GM12801 (cell line): ENCODE measurements around the gene CYBRD1.

Source experiments
- TF ChIP-seq, protein P1 (sequence below): IDR thresholded peaks from one replicate; pipeline ENCODE4 v1.5.1; 2011; ENCODE audit warnings: control low read depth; ENCODE audit not compliant: insufficient read length; ENCODE audit errors: extremely low read depth

The CYBRD1 gene, protein sequence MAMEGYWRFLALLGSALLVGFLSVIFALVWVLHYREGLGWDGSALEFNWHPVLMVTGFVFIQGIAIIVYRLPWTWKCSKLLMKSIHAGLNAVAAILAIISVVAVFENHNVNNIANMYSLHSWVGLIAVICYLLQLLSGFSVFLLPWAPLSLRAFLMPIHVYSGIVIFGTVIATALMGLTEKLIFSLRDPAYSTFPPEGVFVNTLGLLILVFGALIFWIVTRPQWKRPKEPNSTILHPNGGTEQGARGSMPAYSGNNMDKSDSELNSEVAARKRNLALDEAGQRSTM

DNA sequence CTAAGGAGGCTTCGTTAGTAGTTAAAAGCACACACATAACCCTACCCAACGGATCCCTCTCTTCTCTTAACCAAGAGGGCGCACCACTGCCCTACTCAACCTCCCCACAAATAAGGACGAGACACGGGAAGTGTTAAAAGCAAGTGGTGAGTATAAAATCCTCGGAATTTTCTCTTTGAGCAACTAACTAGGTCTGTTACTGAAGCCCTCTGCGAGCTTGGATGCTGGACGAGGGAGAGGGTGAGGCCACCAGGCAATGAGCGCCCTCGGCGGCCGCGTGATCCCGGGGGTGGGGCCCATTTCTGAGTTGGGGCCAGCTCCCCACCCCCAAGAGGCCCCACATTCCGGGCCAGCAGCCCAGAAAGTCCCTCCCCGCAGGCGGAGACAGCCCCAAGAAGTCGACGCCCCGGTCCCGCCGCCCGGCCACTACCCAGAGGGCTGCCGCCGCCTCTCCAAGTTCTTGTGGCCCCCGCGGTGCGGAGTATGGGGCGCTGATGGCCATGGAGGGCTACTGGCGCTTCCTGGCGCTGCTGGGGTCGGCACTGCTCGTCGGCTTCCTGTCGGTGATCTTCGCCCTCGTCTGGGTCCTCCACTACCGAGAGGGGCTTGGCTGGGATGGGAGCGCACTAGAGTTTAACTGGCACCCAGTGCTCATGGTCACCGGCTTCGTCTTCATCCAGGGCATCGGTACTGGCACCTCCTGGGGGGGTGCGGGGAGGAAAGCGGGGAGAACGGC lies at the start of gene CYBRD1:
TSS of gene CYBRD1 (plus strand) at position 423 of the 736 bp plus-strand sequence. CDS start at position 495, 72 bp downstream.
- TF ChIP-seq, protein P1, sequence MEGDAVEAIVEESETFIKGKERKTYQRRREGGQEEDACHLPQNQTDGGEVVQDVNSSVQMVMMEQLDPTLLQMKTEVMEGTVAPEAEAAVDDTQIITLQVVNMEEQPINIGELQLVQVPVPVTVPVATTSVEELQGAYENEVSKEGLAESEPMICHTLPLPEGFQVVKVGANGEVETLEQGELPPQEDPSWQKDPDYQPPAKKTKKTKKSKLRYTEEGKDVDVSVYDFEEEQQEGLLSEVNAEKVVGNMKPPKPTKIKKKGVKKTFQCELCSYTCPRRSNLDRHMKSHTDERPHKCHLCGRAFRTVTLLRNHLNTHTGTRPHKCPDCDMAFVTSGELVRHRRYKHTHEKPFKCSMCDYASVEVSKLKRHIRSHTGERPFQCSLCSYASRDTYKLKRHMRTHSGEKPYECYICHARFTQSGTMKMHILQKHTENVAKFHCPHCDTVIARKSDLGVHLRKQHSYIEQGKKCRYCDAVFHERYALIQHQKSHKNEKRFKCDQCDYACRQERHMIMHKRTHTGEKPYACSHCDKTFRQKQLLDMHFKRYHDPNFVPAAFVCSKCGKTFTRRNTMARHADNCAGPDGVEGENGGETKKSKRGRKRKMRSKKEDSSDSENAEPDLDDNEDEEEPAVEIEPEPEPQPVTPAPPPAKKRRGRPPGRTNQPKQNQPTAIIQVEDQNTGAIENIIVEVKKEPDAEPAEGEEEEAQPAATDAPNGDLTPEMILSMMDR, result no peak

DNA sequence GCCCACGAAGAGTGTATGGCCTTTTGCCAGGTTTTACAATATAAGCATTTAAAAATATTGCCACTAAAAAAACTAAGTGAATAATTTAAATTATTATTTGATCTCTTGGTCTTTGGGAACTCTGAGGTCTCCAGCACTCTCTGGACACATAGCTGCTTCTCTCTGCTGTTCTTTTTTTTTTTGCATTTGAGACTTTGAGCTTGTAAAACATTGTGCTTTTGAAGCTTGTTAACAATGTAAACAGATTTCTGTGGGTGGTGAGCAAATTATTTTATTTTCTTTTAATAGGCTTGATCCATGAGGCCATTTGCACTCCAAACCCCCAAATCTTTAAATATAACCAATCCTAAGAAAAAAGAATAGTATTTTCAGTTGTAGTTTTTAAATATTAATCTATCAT lies 46.3 kb upstream of the CYBRD1 start:
- TF ChIP-seq, protein P1, result no peak

DNA sequence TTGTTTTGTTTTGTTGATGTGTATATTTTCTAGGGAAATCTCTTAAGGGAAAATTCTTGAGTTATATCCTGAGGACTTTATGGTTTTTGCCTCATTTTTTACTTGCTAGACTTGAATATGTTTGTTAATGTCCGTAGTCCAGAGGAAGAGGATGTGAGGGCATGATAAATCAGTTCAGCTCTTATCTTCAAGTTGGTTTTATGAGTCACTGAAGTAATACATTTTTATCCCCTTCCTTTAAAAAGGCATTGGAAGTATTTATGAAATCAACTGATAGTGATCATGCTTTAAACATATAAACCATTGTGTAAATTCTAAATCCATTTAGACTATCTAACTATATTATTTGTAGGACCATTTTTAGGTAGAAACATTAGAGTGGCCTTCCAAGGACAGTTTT lies 43.9 kb upstream of the CYBRD1 start:
- TF ChIP-seq, protein P1, result no peak

GRCh38 chr2:171479154-171479814 lies 43.0 kb upstream of the CYBRD1 start:
- TF ChIP-seq, protein P1, result no peak

DNA sequence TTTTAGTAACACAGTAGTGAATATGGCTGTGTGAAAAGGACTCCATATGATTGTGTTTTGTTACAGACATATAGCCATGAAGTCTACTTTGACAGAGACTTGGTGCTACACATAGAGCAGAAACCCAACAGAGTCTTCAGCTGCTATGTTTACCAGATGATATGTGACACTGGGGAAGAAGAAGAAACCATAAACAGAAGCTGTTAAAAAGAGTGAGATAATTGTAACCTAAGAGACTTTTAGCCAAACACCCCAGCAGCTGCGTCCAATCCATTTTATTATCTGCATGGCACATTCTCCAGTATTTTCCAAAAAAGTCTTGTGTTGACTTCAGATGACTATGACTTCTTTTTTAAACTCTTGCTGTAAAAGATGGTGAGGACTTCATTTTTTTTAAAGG lies 41.4 kb upstream of the CYBRD1 start:
- TF ChIP-seq, protein P1, result no peak

DNA sequence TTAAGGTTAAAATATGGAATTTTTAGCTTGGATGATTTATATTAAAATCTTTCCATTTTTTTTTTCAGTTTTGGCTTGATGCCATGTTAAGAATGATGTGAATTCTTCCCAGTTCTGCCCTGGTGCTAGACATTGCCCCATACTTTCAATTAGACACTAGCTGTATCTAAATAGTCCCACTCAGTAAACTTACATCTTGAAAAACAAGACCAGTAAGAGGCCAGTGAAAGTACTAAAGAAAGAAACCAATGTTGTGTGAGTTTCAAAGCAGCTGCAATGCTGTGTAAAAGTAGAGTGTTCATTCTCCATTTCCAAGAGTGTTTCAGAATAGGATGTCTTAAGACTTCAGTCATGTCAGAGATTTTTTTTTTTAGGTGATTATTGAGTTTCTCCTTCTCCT lies 40.0 kb upstream of the CYBRD1 start:
- TF ChIP-seq, protein P1, result no peak

DNA sequence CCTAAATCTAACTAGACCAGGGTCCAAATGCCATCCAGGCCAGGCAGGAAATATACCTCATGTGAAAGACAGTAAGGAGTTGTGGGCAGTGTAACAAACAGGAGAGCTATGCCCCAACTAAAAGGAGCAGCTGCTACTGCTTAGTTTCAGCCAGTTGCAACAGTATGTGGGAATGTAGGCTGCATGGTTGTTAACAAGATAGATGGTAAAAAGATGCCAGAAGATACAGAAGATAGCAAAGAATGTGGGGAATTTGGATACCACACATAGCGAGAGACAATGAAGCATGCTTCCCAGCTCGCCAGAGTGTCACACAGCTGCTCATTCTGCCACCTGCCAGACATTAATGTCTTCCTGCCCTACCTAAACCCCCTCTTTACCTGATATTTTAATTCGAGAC lies 39.4 kb upstream of the CYBRD1 start:
- TF ChIP-seq, protein P1, result no peak
